Spinal cord (tissue), 10 donors: ENCODE data around the gene CFAP221. TPM values are rescaled to one million over a fixed set of nuclear protein-coding genes. Genes with fewer than 3 reads are reported as not detected.
A peak's percentile ranks its signal among the peaks of the same experiment; 100 is the strongest.

Experiments used
- DNase-seq, 6 donors: peaks; one replicate each; pipeline versions ENCODE4 v3.0.0 to v3.0.0-alpha.2; 2013 to 2015; ENCODE audit warnings: low spot score in 6 of 6, low read depth in 4 of 6
- H3K27ac ChIP-seq: one replicate; pipeline ENCODE4 v1.5.1; 2013; ENCODE audit warnings: low read depth, low read length, control low read depth
- H3K27me3 ChIP-seq: one replicate; pipeline ENCODE4 v1.6.1; 2013; ENCODE audit warnings: low read length; ENCODE audit not compliant: control insufficient read depth, insufficient read depth
- H3K36me3 ChIP-seq: one replicate; pipeline ENCODE4 v1.6.1; 2013; ENCODE audit warnings: low read length; ENCODE audit not compliant: control insufficient read depth, insufficient read depth
- H3K4me1 ChIP-seq: one replicate; pipeline ENCODE4 v1.6.1; 2013; ENCODE audit warnings: low read length; ENCODE audit not compliant: control insufficient read depth, insufficient read depth
- H3K4me3 ChIP-seq: one replicate; pipeline ENCODE4 v1.5.1; 2013; ENCODE audit warnings: low read depth, low read length, control low read depth
- H3K9me3 ChIP-seq: one replicate; pipeline ENCODE4 v1.6.1; 2013; ENCODE audit warnings: low read length; ENCODE audit not compliant: control insufficient read depth, insufficient read depth
- WGBS: methylation state at CpG from one replicate; pipeline ENCODE4 v1.1.5; 2013; ENCODE audit warnings: missing lambda C conversion rate; ENCODE audit not compliant: insufficient coverage; 5-methylcytosine and 5-hydroxymethylcytosine counted together
- polyA plus RNA-seq, 2 donors: library from polyadenylated mRNA; unstranded; fragments of 120-200 nt; gene quantifications; one replicate each; pipeline ENCODE4 v1.2.1, GENCODE V29; 2013; ENCODE audit not compliant: insufficient read length in 2 of 2
- total RNA-seq, 2 donors: library from RNA; depleted of rRNA in 1 of 2; stranded (reverse); fragments of 120-200 nt in 1 of 2; fragments of >200 nt in 1 of 2; gene quantifications; one replicate each; pipeline versions ENCODE4 v1.2.3 to v1.2.4, GENCODE V29; 2013 to 2014
- donor health status: healthy.

The CFAP221 gene
- total and polyA plus RNA-seq, 4 donors, result 12.8 to 20.3 (median 15.7) TPM

DNA sequence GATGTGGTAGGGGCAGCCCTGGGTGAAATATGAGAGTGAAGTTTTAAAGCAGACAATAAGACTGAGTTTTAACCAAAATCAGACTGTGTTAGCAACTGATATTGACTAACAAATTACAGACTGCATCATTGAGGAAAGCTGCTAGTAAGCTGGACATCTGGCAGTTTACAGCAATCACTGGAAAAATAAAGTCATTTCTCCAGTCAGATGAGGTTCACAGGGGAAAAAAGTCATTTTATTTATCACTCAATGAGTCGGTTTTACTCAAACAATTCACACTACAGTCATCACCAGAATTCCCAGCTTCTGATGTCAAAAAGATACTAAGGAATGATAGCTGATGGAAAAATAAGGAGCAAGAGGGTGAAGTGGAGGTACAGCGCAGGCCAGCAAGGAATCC lies 124.3 kb downstream of the CFAP221 start:
- no peak overlapping the region for H3K27ac ChIP-seq
- H3K36me3 ChIP-seq, result no peaks in the 10 kb centered on the region
- WGBS, result 100% methylated on average over 1 of the region's 2 CpGs
- H3K4me3 ChIP-seq, result no peak overlapping the region
- no peaks in the 10 kb centered on the region for H3K27me3 ChIP-seq
- DNase-seq, result peak in 1 of 6 donors; percentile 18
- no peaks in the 10 kb centered on the region for H3K4me1 ChIP-seq
- no peaks in the 10 kb centered on the region for H3K9me3 ChIP-seq

DNA sequence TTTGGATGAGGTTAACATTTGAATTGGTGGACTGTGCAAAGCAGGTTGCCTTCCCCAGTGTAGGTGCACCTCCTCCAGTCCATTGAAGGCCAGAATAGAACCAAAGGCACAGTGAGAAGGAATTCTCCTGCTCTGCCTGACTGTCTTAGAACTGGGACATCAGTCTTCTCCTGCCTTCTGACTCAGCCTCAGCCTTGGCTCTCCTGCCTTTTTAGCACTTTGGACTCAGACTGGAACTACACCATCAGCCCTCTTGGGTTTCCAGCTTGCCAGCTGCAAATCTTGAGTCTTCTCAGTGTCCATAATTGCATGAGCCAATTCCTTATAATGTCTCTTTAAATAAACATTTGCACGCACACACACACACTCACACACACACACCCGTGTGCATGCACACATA lies 126.8 kb downstream of the CFAP221 start:
- Histone ChIP-seq H3K27me3 (no peaks in the 10 kb centered on the region), H3K36me3 (no peaks in the 10 kb centered on the region), H3K4me1 (no peaks in the 10 kb centered on the region), H3K27ac (no peak overlapping the region), H3K9me3 (no peaks in the 10 kb centered on the region), H3K4me3 (no peak overlapping the region)
- WGBS, result no CpG with 5 or more reads among the region's 2 CpGs
- DNase-seq, result no peak

DNA sequence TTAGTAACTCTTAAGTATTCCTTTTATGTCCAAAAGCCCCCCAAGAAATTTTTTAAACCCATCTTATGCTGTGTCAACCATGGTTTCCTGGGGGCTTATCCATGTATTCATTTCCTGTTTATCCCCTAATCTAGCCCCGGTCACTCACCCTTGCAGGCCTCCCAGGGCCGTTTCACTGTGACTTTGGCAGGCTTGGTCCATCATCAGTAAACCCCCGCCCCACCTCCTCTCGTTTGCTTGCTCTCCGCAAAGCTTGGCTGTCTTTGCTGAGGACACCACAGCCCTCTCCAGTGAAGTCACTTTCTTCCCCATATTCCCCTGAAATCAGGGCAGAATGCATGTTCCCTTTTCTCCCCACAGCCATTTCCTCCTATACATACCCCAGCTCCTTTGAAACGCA lies 127.5 kb downstream of the CFAP221 start:
- no peak for DNase-seq
- Histone ChIP-seq H3K27ac (no peak overlapping the region), H3K36me3 (no peaks in the 10 kb centered on the region), H3K4me1 (no peaks in the 10 kb centered on the region), H3K9me3 (no peaks in the 10 kb centered on the region), H3K4me3 (no peak overlapping the region), H3K27me3 (no peaks in the 10 kb centered on the region)
- WGBS, result 57% methylated on average over 6 of the region's 6 CpGs

DNA sequence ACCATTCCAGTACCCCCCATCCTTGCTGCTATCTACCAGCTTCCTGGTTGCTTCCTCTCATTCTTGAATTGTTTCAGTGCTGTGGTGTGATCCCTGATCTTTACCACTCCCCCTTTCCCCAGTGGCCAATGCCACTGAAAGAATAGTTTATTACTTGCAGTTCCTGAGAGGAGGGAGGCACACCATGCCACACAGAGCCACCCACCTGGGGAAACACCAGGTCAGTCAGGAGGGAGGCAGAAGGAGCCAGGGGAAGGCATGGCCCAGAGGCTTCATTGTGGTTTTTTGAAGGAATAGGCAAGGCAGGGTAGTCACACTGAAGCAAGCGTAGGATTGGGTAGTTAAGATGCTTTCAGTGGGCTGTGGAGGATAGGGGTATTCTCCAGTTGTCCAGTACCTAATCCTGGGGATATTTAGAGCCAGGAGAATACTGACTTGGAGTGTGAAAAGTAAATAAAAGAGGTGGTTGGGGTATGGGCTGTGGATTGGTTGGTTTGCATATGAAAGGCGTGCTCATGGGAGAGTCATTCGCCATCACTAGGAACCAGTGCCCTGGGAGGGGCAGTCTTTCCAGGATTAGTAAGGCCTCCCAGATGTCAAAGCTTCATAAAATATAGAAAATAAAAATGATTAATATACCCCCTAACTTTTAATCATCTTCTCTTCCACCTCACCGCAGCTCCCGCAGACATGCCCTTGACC lies 128.1 kb downstream of the CFAP221 start:
- Histone ChIP-seq H3K4me3 (no peak overlapping the region), H3K9me3 (no peaks in the 10 kb centered on the region), H3K27me3 (no peaks in the 10 kb centered on the region), H3K27ac (no peak overlapping the region), H3K36me3 (no peaks in the 10 kb centered on the region), H3K4me1 (no peaks in the 10 kb centered on the region)
- no peak for DNase-seq
- whole genome bisulfite sequencing, result 97% methylated on average over 3 of the region's 5 CpGs

DNA sequence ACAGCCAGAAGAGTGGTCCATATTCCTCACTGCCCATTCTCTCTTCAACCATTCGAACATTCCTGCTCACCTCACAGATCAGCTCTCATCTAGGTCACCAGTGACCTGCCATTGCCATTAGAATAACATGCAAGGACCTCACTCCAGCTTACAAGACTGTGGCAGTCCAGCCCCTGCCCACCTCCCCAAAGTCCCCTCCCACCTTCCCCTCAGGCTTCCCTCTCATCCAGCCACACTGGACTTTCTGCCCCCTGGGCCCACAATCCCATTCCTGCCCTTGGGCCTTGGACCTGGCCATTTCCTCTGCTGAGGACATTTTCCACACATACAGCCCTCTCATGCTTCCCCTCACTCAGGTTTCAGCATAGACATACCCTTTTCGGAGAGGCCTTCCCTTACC lies 129.5 kb downstream of the CFAP221 start:
- DNase-seq, result no peak
- Histone ChIP-seq H3K4me3 (no peak overlapping the region), H3K36me3 (no peaks in the 10 kb centered on the region), H3K27me3 (no peaks in the 10 kb centered on the region), H3K27ac (no peak overlapping the region), H3K4me1 (peaks cover 3% of the 10 kb centered on the region), H3K9me3 (no peaks in the 10 kb centered on the region)
- WGBS, result 94% methylated on average over 2 of the region's 2 CpGs

DNA sequence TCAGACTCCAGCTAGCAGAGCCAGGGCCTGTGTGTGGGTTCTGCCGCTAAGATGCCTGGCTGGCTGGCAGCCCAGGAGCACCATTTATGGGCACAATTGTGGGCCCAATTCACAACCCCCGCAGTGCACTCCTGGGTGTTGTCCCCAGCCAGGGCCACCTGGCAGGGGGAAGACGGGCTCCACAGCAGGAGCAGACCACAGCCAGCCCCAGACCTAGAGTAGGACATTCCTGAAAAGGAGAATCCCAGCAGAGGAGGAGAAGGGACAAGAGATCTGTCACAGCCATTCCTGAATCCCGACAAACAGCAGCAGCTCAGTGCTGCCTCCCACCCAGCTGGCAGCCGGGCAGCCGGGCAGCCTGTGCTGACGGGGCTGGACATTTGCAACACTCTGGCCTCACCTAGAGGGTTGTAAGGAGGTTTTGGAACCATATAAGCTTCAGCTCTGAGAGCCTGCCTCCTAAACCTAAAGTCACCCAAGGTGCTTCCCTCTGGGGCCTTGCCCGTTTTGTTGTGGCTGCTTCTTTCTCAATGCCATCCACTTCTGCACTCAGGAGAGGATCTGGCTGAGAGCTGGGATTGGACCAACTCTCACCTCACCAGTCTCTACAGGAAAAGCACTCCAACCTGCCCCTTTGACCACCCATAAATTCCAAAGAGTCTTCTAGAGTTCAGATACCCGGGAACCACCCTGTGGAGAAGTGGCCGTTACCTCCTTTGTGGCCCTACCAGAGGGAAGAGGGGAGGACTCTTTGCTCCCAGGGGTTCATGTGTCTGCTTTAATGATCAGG lies 130.7 kb downstream of the CFAP221 start:
- no peaks in the 10 kb centered on the region for H3K36me3 ChIP-seq
- H3K27ac ChIP-seq, result no peak overlapping the region
- peaks cover 7% of the 10 kb centered on the region for H3K4me1 ChIP-seq
- no peaks in the 10 kb centered on the region for H3K9me3 ChIP-seq
- no peak overlapping the region for H3K4me3 ChIP-seq
- no peaks in the 10 kb centered on the region for H3K27me3 ChIP-seq
- WGBS, result 56% methylated on average over 6 of the region's 10 CpGs
- DNase-seq, result no peak

DNA sequence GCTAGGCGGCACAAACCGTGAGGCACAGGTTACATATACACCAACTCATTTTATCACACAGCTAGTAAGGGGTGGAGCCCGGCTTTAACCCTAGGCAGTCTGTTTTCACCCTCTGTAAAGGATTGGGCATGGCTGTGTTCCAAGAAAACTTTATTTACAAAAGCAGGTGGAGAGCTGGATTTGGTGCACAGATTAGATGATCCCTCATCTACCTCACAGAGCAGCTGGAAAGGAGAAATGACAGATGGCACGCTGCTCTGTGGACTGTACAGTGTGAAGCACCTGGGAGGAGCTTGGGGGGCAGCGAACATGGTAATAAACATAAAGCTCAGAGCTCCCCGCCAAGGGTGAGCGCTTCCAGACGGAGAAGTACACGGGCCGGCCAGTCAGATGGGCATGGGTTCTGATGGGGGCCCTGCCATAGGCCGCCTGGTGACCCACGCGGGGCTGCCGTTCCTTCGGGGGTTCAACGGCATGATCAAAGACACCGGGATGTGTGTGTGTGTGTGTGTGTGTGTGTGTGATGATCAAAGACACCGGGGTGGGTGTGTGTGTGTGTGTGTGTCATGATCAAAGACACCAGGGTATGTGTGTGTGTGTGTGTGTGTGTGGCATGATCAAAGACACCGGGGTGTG lies 133.9 kb downstream of the CFAP221 start:
- Histone ChIP-seq H3K4me3 (no peak overlapping the region), H3K36me3 (peaks cover 26% of the 10 kb centered on the region), H3K27ac (no peak overlapping the region), H3K27me3 (no peaks in the 10 kb centered on the region), H3K4me1 (peaks cover 32% of the 10 kb centered on the region), H3K9me3 (no peaks in the 10 kb centered on the region)
- 77% methylated on average over 9 of the region's 19 CpGs for WGBS
- no peak for DNase-seq

DNA sequence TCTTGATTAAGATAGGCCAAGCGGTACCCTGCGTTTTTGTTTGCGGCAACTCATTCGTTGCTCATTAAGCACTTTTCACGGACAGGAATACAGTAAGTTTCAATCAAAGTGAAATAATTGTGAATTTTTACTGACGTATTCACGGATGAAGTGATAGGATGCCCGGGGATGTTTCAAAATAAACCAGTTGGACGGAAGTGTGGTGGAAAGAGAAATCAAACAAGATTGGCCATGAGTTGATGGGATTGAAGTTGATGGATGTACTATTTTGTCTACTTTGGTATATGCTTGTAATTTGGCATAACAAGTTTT lies 135.2 kb downstream of the CFAP221 start:
- H3K27ac ChIP-seq, result peak overlapping the region; percentile 61

DNA sequence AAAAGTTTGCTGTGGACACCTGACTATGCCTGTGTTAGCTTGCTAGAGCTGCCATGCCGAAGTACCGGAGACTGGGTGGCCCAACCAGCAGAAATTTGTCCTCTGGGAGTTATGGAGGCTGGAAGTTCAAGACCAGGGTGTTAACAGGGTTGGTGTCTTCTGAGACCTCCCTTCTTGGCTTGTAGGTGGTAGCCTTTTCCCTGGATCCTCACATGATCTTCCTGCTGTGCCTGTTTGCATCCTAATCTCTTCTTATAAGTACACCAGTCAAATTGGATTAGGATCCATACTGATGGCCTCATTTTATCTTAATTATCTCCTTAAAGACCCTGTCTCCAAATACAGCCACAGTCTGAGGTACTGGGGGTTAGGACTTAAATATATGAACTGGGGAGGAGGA lies 135.6 kb downstream of the CFAP221 start:
- Histone ChIP-seq H3K9me3 (no peaks in the 10 kb centered on the region), H3K36me3 (peaks cover 27% of the 10 kb centered on the region), H3K27me3 (no peaks in the 10 kb centered on the region), H3K4me3 (peak overlapping the region; percentile 92), H3K4me1 (peaks cover 43% of the 10 kb centered on the region), H3K27ac (no peak overlapping the region)
- 95% methylated on average over 2 of the region's 2 CpGs for WGBS
- no peak for DNase-seq

More for the DNA sequence above, 135.2 kb downstream of the CFAP221 start:
- no peaks in the 10 kb centered on the region for H3K9me3 ChIP-seq
- peaks cover 27% of the 10 kb centered on the region for H3K36me3 ChIP-seq
- peaks cover 43% of the 10 kb centered on the region for H3K4me1 ChIP-seq
- WGBS, result 6% methylated on average over 9 of the region's 9 CpGs
- peak overlapping the region; percentile 92 for H3K4me3 ChIP-seq
- no peaks in the 10 kb centered on the region for H3K27me3 ChIP-seq
- DNase-seq, result no peak
